ENCODE measurements around the gene KIF4A.
"Not testable (repeated sequence)": the region's sequence is repeated elsewhere in the genome, so short reads cannot be mapped to it uniquely, and the experiment has no call there.

KIF4A gene

GRCh38 chrX:70360366-70360765 lies 70.5 kb downstream of the KIF4A start:
- in situ Hi-C loops (cut with HindIII; ENCODE audit: low sequenced_read_pairs), result no loop called here

- in situ Hi-C loops (cut with HindIII; ENCODE audit: low sequenced_read_pairs), result not testable (repeated sequence)
Observed at GRCh38 chrX:70368731-70369130, 78.8 kb downstream of the KIF4A start.

- in situ Hi-C loops (cut with HindIII; ENCODE audit: low sequenced_read_pairs), result no loop called here
Observed at GRCh38 chrX:70386235-70386634, 96.3 kb downstream of the KIF4A start.

- in situ Hi-C loops (cut with HindIII; ENCODE audit: low sequenced_read_pairs), result no loop called here
Observed at GRCh38 chrX:70398899-70399298, 109.0 kb downstream of the KIF4A start.

- in situ Hi-C loops (cut with HindIII; ENCODE audit: low sequenced_read_pairs), result not testable (repeated sequence)
Observed at GRCh38 chrX:70400181-70400580, 110.3 kb downstream of the KIF4A start.

GRCh38 chrX:70402721-70403120 lies 112.8 kb downstream of the KIF4A start:
- in situ Hi-C loops (cut with HindIII; ENCODE audit: low sequenced_read_pairs), result no loop called here

- in situ Hi-C loops (cut with HindIII; ENCODE audit: low sequenced_read_pairs), result no loop called here
Observed at GRCh38 chrX:70405003-70405402, 115.1 kb downstream of the KIF4A start.

GRCh38 chrX:70410921-70411320 lies 121.0 kb downstream of the KIF4A start:
- in situ Hi-C loops (cut with HindIII; ENCODE audit: low sequenced_read_pairs), result no loop called here

GRCh38 chrX:70411475-70411874 lies 121.6 kb downstream of the KIF4A start:
- in situ Hi-C loops (cut with HindIII; ENCODE audit: low sequenced_read_pairs), result no loop called here

GRCh38 chrX:70421618-70422017 lies 131.7 kb downstream of the KIF4A start:
- in situ Hi-C loops (cut with HindIII; ENCODE audit: low sequenced_read_pairs), result no loop called here

- in situ Hi-C loops (cut with HindIII; ENCODE audit: low sequenced_read_pairs), result no loop called here
Observed at GRCh38 chrX:70422851-70423341, 133.0 kb downstream of the KIF4A start, which contains the start of gene GDPD2. Gene GDPD2, plus strand, starts transcription at chrX:70423314. Its CDS starts 1,671 bp downstream, at chrX:70424985.

- in situ Hi-C loops (cut with HindIII; ENCODE audit: low sequenced_read_pairs), result no loop called here
Observed at GRCh38 chrX:70423936-70424675, 134.2 kb downstream of the KIF4A start.

GRCh38 chrX:70424801-70425200 lies 134.9 kb downstream of the KIF4A start:
- in situ Hi-C loops (cut with HindIII; ENCODE audit: low sequenced_read_pairs), result no loop called here

- in situ Hi-C loops (cut with HindIII; ENCODE audit: low sequenced_read_pairs), result no loop called here
Observed at GRCh38 chrX:70426286-70427278, 136.7 kb downstream of the KIF4A start.

- in situ Hi-C loops (cut with HindIII; ENCODE audit: low sequenced_read_pairs), result no loop called here
Observed at GRCh38 chrX:70427365-70427764, 137.5 kb downstream of the KIF4A start.

GRCh38 chrX:70429759-70430158 lies 139.9 kb downstream of the KIF4A start:
- in situ Hi-C loops (cut with HindIII; ENCODE audit: low sequenced_read_pairs), result loop anchor here (5.0 kb wide), 1 partner anchor 92 kb away; no protein-coding TSS in a partner anchor

- in situ Hi-C loops (cut with HindIII; ENCODE audit: low sequenced_read_pairs), result loop anchor here (5.0 kb wide), 1 partner anchor 96 kb away; no protein-coding TSS in a partner anchor
Observed at GRCh38 chrX:70432936-70433847, 143.3 kb downstream of the KIF4A start.

GRCh38 chrX:70433848-70434351 lies 144.0 kb downstream of the KIF4A start:
- in situ Hi-C loops (cut with HindIII; ENCODE audit: low sequenced_read_pairs), result loop anchor here (5.0 kb wide), 1 partner anchor 97 kb away; no protein-coding TSS in a partner anchor

GRCh38 chrX:70434352-70434866 lies 144.5 kb downstream of the KIF4A start:
- in situ Hi-C loops (cut with HindIII; ENCODE audit: low sequenced_read_pairs), result loop anchor here (5.0 kb wide), 1 partner anchor 97 kb away; no protein-coding TSS in a partner anchor

Data from endothelial cell of hepatic sinusoid (primary cell).